Measurements from ENCODE around the gene CCDC148.

CCDC148 gene

DNA sequence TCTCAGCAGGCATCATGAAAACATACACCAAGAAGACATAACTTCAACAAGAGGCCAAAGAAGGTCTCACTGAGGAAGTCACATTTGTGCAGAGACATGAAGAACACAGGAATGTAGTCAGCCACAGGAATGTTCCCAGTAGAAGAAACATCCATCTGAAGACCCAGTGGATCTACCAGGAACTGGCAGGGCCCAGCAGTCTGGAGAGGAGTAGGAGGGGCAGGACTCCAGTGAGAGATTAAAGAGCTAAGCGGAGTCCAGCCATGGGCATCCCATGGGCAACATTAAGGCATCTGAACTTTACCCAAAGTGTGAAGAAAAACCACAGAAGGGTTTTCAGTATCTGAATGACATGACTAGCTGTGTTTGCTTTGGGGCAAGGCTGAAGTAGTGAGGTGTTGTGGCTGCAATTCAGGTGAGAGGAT, 251.8 kb downstream of the CCDC148 start:
- no peak for DNase-seq

DNA sequence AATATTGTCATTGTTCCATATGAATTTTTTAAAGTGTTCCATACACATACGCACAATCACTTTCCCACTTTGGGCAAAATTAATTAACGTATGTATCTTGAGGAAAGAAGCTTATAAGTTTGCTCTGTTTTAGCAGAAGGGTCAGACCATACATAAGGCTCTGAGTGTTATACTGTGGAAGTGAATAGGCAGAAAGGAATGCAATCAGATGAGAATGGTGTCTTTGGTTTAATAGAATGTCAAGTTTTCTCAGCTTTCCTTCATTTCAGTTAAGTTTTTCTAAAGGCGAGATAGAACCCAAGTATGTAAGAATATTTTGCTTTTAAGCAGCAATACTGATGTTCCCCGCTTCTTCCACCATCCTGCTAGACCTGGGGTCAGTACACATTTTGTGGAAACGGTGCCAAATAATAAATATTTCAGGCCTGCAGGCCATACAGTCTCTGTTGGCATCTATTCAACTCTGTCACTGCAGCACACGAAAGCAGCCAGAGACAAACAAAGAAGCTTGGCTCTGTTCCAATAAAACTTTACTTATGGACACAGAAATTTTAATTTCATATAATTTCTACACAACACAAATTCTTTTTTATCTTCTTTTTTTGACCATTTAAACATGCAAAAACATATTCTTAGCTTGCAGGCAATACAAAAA, 254.3 kb downstream of the CCDC148 start:
- no peak for DNase-seq

DNA sequence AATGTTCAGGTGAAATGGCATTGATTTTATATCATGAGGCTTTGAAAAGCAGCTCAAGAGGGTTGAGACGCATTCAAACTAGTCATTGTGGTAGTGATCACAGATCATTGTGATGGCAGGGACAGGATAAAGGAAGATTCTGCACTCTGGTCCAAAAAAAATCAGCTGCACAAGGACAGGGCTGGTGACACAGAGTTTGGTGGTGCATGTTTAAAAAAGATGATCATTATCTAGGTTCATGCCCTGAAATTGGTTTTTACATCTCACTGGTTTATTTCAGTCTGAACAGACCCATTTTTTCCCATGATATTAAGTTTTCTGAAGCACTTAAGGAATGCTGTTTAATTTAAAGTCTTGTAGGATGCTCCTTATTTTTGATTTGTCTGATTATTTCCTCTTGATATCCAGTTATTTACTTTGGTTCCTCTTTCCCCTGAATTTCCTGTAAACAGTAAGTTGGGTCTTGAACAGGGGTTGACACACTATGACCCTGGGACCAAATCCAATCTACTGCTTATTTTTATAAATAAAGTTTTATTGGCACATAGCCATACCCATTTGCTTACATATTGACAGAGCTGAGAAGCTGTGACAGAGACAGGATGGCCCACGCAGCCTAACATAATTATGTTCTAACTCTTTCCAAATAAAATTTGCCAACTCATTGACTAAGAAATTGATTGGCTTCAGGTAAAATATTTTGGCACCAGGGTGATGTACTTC, 256.5 kb downstream of the CCDC148 start:
- no peak for DNase-seq

DNA sequence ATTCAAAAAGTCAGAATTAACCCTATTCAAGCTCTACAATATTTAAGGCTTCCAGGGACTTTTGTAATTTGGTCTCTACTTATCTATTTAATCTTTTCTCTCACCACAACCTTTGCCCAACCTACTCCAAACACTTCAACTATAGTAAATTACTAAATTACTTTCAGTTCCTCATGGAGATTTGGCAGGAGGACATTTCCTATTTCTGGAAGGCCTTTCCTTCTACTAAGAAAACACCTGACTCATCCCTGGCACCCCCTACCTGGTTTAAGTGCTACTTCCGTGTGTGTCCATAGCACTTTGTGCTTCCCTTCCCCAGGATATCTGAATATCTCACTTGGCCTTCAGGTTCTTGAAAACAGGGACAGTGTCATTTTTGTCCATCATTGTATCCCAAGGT, 258.6 kb downstream of the CCDC148 start:
- no peak for DNase-seq

DNA sequence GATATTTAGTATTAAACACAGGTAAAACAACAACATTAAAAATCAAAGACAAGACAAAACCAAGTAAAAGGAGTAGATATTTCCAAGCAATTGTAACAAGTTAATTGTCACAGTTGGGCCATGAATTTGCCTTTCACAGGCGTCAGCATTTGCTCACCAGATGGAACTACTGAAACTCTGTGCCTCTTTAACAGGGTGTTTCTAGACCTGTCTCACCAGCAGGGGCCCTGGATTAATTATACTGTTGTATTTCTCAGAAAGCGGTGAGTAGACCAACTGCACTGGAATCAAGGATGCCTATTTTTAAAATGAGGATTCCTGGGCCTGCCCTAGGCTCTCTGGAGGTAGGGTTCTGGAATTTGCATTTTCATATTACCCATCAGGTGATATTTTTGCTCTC, 262.3 kb downstream of the CCDC148 start:
- DNase-seq: no peak

DNA sequence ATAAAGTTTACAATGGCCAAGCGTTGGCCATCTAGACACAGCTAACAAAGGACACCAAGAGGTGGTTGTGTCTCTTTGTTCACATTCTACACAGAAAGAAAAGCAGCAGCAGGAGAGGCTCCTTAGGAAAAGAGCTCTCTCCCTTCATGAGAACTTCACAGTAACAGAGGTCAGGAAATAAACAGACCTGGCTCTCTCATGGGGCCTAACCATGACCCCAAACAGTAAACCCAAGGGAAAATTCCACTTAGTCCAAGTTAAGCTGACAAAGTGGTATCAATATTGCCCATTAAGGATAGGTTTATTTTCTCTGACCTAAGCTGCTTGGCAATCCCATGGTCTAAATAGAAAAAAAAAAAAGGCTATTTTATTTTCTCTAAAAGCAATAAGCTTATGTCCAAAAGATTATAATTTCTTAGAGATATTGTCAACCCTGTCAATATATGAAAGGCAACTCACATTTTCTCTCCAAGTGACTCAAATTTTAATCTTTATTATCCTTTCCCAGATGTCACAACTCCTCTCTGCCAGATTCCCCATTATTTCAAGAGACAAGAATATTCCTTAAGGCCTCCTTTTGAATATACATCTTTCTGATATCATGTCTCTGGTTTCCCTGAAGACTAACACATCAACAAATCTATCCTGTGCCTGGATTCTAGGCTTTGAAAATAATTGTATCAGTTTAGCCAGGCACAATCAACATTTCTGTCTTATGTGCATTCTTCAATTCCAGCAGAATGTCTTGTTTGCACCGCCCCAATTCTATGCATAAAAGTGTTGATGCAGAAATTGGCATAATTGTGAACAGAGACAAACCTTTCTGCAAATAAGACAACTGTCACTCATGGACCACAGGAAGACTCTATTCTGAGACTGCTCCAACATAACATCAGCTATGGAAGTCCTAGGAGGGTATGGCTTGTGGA, 263.8 kb downstream of the CCDC148 start:
- DNase-seq: no peak

DNA sequence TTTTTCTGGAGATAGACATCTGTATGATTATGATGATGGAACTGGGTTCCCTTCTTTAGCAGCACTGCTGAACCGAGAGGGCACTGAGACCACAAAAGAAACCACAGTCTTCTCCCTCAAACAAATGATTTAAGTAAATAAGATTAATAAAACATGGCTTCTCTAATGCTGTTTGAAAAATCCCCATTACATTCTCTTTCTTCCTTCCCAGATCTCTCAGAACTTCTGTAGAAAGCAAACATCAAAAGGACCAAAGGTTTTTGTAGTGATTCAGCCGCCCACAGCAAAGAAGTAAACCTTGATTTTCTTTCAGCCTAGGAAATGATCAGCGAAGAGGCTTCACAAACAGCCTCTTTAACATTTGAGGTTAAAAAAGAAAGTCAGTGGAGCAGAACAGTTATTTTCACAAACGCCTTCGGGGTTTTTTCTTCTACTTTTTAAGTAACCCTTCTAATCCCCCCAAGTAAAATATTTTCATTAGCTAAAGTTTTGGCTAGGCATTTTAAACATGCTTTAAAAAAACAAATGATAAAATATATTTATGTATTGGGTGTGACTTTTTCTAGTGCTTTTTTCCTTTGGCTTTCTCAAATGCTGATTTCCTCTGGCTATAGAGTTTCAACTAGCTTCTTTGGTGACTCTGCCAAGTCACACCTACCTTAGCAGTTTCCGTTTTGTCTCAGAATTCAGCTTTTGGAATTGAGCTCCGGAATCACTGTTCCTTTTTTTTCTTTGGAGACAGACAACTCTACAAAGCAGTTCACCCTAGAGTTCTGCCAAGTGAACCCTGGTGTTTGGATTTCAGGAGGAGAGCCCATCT, 265.3 kb downstream of the CCDC148 start:
- no peak for DNase-seq

DNA sequence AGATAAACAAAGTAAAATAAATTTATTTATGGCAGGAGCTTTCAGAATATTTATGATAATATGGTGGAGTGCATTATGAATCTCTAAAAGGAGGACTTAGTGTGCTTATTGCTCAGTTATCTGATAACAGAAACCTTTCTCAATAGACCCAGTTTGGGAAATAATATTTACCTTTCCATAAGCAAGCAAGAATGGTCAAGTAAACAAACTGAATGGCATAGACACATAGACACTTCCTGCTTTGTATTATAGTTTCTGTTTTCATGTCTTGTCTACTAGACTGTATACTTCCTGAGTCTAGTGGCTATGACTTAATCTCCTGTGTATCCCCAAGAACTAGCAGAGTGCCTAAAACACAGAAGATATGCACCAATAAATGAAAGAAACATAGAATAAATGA, 267.0 kb downstream of the CCDC148 start:
- no peak for DNase-seq

DNA sequence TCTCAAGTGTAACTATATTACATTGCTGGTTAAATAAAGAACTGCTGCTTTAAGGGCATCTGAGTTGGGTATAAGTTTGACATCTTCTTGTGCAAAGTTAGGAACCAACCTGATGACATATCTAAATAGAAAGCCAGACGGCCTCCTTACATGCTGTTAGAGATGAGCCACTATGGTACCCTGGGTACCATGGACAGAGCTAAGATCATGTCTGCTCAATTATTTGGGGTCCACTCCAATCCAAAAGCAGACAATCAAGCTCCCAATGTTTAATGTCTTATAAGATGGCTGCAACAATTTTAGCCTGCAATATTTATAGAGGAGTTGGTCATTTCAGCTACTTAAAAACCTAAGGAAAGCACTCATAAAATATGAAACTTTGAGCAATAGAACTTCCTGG, 268.6 kb downstream of the CCDC148 start:
- DNase-seq: no peak

DNA sequence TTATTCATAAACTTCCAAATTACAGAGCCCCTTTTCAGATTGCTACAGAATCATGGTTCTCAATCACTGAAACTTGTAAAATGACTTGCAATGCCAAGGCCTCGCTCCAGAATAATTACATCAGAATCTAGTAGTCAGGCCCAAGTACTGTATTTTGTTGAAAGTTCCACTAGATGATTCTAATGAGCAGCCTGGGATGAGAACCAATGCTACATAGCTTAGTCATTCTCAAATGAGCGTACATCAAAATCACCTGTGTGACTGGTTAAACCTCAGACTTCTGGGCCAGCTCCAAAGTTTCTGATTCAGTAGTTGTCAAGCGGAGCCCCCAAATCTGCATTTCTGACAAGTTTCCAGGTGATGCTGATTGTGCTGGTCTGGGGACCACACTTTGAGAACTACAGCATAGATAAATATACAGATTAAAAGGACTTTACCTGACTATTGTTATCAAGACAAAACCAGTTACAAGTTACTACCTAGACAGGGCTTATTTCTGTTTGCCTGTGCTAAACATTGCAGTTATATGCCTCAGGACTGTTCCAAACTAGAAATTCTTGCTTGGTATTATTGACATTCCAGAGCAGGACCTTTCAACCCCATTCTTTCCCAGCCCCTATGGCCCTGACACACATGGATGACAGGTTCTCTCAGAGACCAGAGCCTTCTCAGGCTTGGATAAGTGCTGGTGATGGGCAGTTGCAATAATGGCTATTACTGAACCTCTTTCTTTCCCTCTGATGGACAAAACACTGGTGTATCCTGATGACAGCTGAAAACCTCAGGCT, 271.8 kb downstream of the CCDC148 start:
- no peak for DNase-seq

DNA sequence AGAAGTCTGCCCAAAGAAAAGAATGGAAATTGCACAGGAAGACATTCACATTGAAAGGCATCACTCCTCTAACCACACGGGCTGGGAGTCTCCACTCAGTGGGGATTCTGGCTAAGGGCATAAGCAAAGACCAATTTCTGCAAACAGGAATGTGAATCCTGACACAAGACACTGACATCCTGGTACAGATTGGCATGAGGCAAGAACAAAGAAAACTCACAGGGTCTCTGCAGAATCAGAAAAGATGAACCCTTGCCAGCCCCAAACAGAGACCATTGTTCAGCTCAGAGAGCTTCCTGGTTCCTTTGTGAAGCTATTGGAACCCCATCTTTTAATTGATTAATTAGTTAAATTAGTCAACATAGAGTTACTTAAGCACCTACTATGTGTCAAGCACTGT, 272.6 kb downstream of the CCDC148 start:
- no peak for DNase-seq

DNA sequence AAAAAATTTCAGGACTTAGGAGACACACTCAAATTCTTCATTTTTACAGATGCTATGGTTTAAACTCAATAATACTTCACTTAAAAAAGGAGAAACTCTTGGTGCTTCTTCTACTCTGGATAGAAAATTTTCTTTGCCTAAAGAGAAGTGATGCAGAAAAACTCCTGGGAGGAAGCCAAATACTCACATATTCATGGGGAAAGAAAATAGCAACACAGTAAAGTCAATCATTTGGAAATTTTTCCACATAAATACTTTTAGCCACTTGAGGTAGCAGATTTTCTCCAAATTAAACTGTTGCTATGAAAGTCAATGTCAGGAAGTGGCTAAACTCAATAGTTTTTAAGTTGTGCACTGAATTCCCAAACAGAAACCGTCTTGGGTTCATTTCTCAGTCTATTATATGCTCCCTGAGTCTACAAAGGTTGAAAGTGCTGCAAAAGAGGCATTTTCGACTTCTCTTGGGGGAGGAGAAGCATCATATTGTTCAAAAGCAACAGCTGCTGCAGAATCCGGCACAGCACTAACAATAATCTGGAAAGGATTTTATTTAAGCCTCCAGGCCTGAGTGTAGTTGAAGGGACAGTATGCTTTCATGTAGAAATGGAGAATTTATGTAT, 273.8 kb downstream of the CCDC148 start:
- DNase-seq: no peak

DNA sequence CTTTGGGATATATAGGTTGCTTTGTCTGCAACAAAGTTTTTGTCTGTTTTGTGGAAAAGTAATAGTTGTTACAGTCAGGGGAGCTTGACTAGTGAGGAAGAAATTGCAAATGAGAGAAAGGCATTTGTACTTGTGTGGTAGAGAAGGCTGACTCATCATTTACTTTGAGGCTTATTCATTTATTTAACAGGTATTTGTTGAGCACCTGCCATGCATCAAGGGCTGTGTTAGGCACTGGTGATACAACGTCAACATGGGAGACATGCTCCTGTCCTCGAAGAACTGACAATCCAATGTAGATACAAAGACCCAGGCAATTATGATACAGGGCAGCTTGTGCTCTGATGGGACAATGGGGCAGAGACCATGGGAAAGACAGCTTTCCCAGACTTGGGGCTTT, 275.4 kb downstream of the CCDC148 start:
- no peak for DNase-seq

DNA sequence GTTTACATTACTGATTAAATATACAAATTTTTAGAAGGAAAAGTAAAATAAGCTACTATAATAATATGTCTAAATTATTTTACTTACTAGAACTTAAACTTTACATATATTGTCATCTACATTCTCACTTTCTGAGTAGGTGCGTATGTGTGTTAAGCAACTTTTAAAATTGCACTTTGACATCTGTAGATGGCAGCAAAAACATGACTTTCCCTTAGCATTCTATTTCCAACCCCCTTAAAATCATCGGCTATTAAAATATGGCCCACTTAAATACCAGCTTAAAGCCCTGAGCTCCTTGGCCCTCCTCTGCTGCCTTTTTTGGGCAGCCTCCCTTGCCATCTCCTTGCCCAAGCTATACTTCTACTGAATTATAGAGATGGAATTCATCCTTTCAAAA, 276.9 kb downstream of the CCDC148 start:
- DNase-seq: no peak

DNA sequence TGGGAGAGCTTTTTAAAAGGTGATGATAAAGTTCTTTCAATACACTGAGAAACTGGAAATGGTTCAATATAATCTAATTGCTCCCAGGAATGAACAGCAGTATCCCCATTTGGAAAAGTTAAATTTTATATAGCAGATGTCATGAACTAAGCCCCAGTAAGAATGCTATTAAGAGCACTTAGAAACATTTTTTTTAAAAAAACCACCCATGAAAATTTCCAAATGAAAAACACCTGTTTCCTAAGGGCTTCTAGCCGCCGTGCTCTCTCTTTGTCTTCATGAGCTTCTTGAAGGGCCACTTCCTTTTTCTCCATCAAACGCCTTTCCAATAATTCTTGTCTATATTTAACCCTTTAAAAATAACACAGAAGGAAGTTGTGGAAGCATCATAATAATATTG, 277.9 kb downstream of the CCDC148 start:
- no peak for DNase-seq

DNA sequence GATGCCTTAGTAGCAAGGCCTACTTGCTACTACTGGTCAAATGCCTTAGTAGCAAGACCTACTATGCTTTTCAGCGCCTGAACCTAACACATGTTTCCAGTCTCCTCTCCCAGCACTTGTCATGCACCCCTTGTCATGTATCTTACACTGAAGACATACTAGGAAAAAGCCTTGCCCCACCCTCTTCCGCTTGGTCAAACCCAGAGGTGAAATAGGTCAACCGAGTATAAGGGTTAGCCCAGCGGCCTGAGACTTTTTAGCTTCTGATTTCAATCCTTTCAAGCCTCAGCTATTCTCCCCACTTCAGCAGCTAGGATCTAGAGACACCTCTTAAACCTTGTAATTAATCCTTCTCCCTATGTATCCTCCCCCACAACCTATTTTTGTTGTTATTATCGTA, 281.6 kb downstream of the CCDC148 start:
- no peak for DNase-seq

DNA sequence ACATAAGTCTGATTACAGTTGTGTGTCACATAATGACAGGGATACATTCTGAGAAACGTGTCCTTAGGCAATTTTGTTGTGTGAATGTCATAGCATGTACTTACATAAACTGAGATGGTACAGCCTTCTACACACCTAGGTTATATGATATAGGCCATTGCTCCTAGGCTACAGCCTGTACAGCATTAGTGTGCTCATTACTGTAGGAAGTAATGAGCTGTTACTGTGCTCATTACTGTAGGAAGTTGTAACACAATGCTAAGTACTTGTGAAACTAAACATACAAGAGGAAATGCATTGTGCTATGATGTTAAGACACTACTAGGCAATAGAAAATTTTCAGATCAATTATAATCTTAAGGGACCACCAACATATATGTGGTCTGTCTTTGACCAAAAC, 282.1 kb downstream of the CCDC148 start:
- no peak for DNase-seq

DNA sequence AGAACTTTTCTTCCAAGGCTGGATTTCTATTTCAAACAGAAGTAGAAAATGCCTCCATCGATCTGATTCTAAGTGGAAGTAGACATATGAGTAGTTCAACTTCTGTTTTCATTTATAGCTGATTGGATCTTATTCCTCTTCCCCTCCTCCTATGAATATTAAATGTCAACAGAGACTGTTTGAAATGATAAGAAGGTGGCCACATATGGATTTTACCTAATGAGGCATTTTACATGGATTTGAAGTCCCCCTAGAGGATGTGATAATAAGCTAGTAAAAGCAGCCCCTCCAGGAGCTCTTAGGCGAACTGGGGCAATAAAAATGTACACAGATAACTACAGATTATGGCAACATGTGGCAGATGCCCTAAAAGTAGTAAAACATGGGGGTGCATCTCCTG, 283.8 kb downstream of the CCDC148 start:
- no peak for DNase-seq

DNA sequence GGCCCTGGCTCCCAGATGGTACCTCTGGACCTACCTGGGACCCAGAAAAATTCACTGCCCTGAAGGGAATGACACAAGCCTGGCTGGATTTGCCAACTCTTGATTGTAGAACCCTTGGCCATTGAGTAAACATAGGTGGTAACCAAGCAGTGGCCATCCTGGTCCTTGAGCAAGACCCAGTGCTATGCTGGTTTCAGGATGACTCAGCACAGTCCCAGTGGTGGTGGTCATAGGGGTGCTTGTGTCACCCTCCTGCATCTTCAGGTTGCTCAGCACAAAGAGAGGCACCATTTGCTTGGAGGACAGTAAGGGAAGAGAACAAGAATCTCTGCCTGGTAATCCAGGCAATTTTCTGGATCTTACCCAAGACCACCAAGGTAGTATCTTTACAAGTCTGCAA, 302.0 kb downstream of the CCDC148 start:
- DNase-seq: no peak

DNA sequence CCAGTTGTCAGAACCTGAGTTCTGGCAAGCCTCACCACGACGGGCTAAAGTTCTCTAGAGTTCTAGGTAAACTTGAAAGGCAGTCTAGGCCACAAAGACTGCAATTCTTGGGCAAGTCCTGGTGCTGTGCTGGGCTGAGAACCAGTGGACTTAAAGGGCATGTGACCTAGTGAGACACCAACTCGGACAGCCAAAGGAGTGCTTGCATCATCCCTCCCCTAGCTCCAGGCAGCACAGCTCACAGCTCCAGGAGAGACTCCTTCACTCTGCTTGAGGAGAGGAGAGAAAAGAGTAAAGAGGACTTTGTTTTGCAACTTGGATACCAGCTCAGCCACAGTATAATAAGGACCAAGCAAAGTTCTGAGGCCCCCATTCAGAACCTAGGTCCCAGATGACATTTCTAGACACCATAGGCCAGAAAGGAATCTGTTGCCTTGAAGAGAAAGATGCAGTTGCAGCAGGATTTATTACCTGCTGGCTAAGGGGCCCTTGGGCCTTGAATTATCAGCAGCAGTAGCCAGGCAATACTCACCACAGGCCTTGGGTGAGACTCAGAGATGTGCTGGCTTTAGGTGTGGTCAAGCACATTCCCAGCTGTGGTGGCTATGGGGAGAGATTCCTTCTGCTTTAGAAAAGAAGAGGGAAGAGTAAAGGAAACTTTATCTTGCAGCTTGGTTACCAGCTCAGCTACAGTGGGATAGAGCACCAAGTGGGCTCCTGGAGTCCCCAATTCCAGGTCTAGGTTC, 303.1 kb downstream of the CCDC148 start:
- no peak for DNase-seq
